ENCODE data around the gene TMIGD3.

TMIGD3 gene

GRCh38 chr1:111474521-111474920 lies 28.9 kb downstream of the TMIGD3 start:
- DNase-seq: no peak

- DNase-seq: no peak
These were observed 29.3 kb downstream of the TMIGD3 start for GRCh38 chr1:111474106-111474505.

- DNase-seq: no peak
These were observed 31.9 kb downstream of the TMIGD3 start for GRCh38 chr1:111471538-111471937.

- DNase-seq: no peak
These were observed 32.4 kb downstream of the TMIGD3 start for GRCh38 chr1:111471012-111471411.

- no peak for DNase-seq
These were observed 32.8 kb downstream of the TMIGD3 start for GRCh38 chr1:111470596-111470995.

- DNase-seq: no peak
These were observed 33.9 kb downstream of the TMIGD3 start for GRCh38 chr1:111469539-111469938.

GRCh38 chr1:111468717-111469100 lies 34.7 kb downstream of the TMIGD3 start:
- no peak for DNase-seq

GRCh38 chr1:111467865-111468716 lies 35.3 kb downstream of the TMIGD3 start:
- no peak for DNase-seq

- no peak for DNase-seq
These were observed 37.0 kb downstream of the TMIGD3 start for GRCh38 chr1:111466480-111466879.

- no peak for DNase-seq
These were observed 37.7 kb downstream of the TMIGD3 start for GRCh38 chr1:111465754-111466153.

GRCh38 chr1:111463029-111463683 lies 40.3 kb downstream of the TMIGD3 start:
- DNase-seq: no peak

- no peak for DNase-seq
These were observed 40.9 kb downstream of the TMIGD3 start for GRCh38 chr1:111462370-111463028.

- DNase-seq: no peak
These were observed 41.7 kb downstream of the TMIGD3 start for GRCh38 chr1:111461765-111462164.

- DNase-seq: no peak
These were observed 47.8 kb downstream of the TMIGD3 start for GRCh38 chr1:111455642-111456031.

- no peak for DNase-seq
These were observed 48.4 kb downstream of the TMIGD3 start for GRCh38 chr1:111454859-111455641.

GRCh38 chr1:111453706-111454105 lies 49.7 kb downstream of the TMIGD3 start:
- DNase-seq: no peak

GRCh38 chr1:111452581-111452980 lies 50.9 kb downstream of the TMIGD3 start:
- DNase-seq: no peak

GRCh38 chr1:111450185-111450584 lies 53.2 kb downstream of the TMIGD3 start:
- DNase-seq: no peak

- DNase-seq: no peak
These were observed 53.8 kb downstream of the TMIGD3 start for GRCh38 chr1:111449703-111450017.

GRCh38 chr1:111448918-111449702 lies 54.3 kb downstream of the TMIGD3 start, which contains the start of the genes ATP5PB and WDR77:
Gene ATP5PB (plus strand): TSS chr1:111449464. CDS start chr1:111449542, 78 bp downstream.
Gene WDR77 (minus strand): TSS chr1:111449256. CDS start chr1:111449169, 87 bp downstream.
- DNase-seq: peak; percentile 97 to 99

GRCh38 chr1:111448482-111448917 lies 54.9 kb downstream of the TMIGD3 start:
- DNase-seq: no peak

Measured in NCI-H1930 (cell line).